HCT116 (cell line): ENCODE results near the gene PHF21B. TPM values are rescaled to one million over a fixed set of nuclear protein-coding genes. Genes with fewer than 3 reads are reported as not detected.

Experiments
- ATAC-seq: fragments of 200-7000 bp; cut with Tn5 transposase; 2 replicates; pipeline ENCODE4 v1.9.1; 2020; ENCODE audit warnings: mild to moderate bottlenecking, moderate library complexity
- BruUV-seq: library from RNA; stranded (reverse); fragments of 400-500 nt; replicated peaks from 2 replicates; lab custom pipeline; 2021; lab: Mats Ljungman, UMichigan
- CTCF ChIA-PET: fragments of 300-600 bp; sonication (Branson Sonifier 250); formaldehyde crosslinking; loops from one replicate; lab custom pipeline; 2021; ENCODE audit warnings: antibody characterized with exemption; lab: Charles Lee
- POLR2A ChIA-PET: fragments of 300-600, 350-600 bp; sonication (Branson Sonifier 250); formaldehyde crosslinking; loops from one replicate; lab custom pipeline; 2021; ENCODE audit warnings: antibody characterized with exemption; lab: Charles Lee
- RAD21 ChIA-PET, 2 experiments: fragments of 300-600 bp; sonication (Branson Sonifier 250); formaldehyde crosslinking; loops; one replicate each; lab custom pipeline; 2023; ENCODE audit warnings: low total read pairs in 2 of 2; ENCODE audit not compliant: uncharacterized antibody in 2 of 2, unreplicated experiment in 2 of 2, low non-redundant PET in 1 of 2; lab: Charles Lee
- DNase-seq: peaks from one replicate; pipeline ENCODE4 v3.0.0-alpha.2; 2010; ENCODE audit warnings: low read depth, low spot score
- H2AFZ ChIP-seq: fragments of 200-600 bp; shearing (Covaris generic), sonication (generic); 2 replicates; pipeline ENCODE4 v1.6.1; 2017; ENCODE audit warnings: low read depth, mixed run types, mixed read lengths, antibody characterized with exemption, low read length; ENCODE audit not compliant: poor library complexity, severe bottlenecking
- H3K27ac ChIP-seq: 2 replicates; pipeline ENCODE4 v1.5.1; 2012; ENCODE audit warnings: low read depth, low read length
- H3K27me3 ChIP-seq: fragments of 200-600 bp; sonication (generic); 2 replicates; pipeline ENCODE4 v1.6.1; 2016; ENCODE audit warnings: mixed run types, low read length, mixed read lengths; ENCODE audit not compliant: insufficient read depth
- H3K36me3 ChIP-seq, 2 experiments: fragments of 200-500 bp in 1 of 2; fragments of 200-600 bp in 1 of 2; sonication (Bioruptor generic) in 1 of 2; sonication (generic) in 1 of 2; 2 replicates each; pipeline versions ENCODE4 v1.5.1 to v1.6.1; 2014 to 2016; ENCODE audit warnings: low read length in 2 of 2, inconsistent platforms in 1 of 2, mixed read lengths in 1 of 2, mixed run types in 1 of 2; ENCODE audit not compliant: insufficient read depth in 2 of 2, control insufficient read depth in 1 of 2
- H3K4me1 ChIP-seq, 2 experiments: fragments of 200-600 bp in 1 of 2; sonication (generic) in 1 of 2; 2 replicates each; pipeline versions ENCODE4 v1.5.1 to v1.6.1; 2012 to 2017; ENCODE audit warnings: low read length in 2 of 2, inconsistent platforms in 1 of 2, mild to moderate bottlenecking in 1 of 2, mixed read lengths in 1 of 2, mixed run types in 1 of 2, moderate library complexity in 1 of 2; ENCODE audit not compliant: insufficient read depth in 2 of 2, control insufficient read depth in 1 of 2
- H3K4me2 ChIP-seq: fragments of 200-600 bp; sonication (generic); 2 replicates; pipeline ENCODE4 v1.6.1; 2017; ENCODE audit warnings: mixed run types, low read length, mixed read lengths
- H3K4me3 ChIP-seq, 2 experiments: fragments of 200-600 bp in 1 of 2; sonication (generic) in 1 of 2; replicated peaks in 1 of 2; 2 replicates each; pipeline ENCODE4 v1.5.1; 2011 to 2016; ENCODE audit warnings: low read length in 2 of 2, control low read depth in 1 of 2, low read depth in 1 of 2, mild to moderate bottlenecking in 1 of 2, mixed read lengths in 1 of 2, mixed run types in 1 of 2
- H3K79me2 ChIP-seq: fragments of 200-600 bp; sonication (generic); 2 replicates; pipeline ENCODE4 v1.6.1; 2017; ENCODE audit warnings: mild to moderate bottlenecking, mixed run types, low read length, moderate library complexity, mixed read lengths; ENCODE audit not compliant: insufficient read depth
- H3K9ac ChIP-seq: fragments of 200-600 bp; sonication (generic); 2 replicates; pipeline ENCODE4 v1.6.1; 2016; ENCODE audit warnings: low read length, mixed read lengths
- H3K9me2 ChIP-seq: fragments of 200-600 bp; sonication (generic), shearing (Covaris generic); 2 replicates; pipeline ENCODE4 v1.6.1; 2017; ENCODE audit warnings: mixed run types, mild to moderate bottlenecking, moderate library complexity; ENCODE audit not compliant: insufficient read depth
- H3K9me3 ChIP-seq, 2 experiments: fragments of 200-500 bp in 1 of 2; fragments of 200-600 bp in 1 of 2; sonication (Bioruptor generic) in 1 of 2; sonication (generic) in 1 of 2; 2 replicates each; pipeline ENCODE4 v1.6.1; 2014 to 2017; ENCODE audit warnings: low read length in 2 of 2, mixed read lengths in 2 of 2, inconsistent platforms in 1 of 2, low read depth in 1 of 2, mild to moderate bottlenecking in 1 of 2, mixed run types in 1 of 2, moderate library complexity in 1 of 2; ENCODE audit not compliant: control insufficient read depth in 1 of 2, insufficient read depth in 1 of 2
- H4K20me1 ChIP-seq: fragments of 200-600 bp; sonication (generic), shearing (Covaris generic); 2 replicates; pipeline ENCODE4 v1.6.1; 2017; ENCODE audit warnings: mixed run types, mild to moderate bottlenecking, moderate library complexity; ENCODE audit not compliant: insufficient read depth
- POLR2AphosphoS5 ChIP-seq: IDR thresholded peaks from 2 replicates; pipeline ENCODE4 v1.6.1; 2011; ENCODE audit warnings: mild to moderate bottlenecking, low read depth, low read length, moderate library complexity
- RAD21 ChIP-seq: IDR thresholded peaks from 2 replicates; pipeline ENCODE4 v1.6.1; 2012; ENCODE audit warnings: low read depth, mild to moderate bottlenecking
- SIN3A ChIP-seq: IDR thresholded peaks from 2 replicates; pipeline ENCODE4 v1.6.1; 2012; ENCODE audit warnings: low read depth
- ZNF274 ChIP-seq: fragments of 200-500 bp; sonication (Bioruptor generic); IDR thresholded peaks from 2 replicates; pipeline ENCODE4 v1.6.1; 2014; ENCODE audit warnings: mild to moderate bottlenecking, low read depth, low read length, inconsistent platforms
- intact Hi-C: fragments of 100-400 bp; cut with micrococcal nuclease; formaldehyde crosslinking; loops from 2 replicates; pipeline ENCODE4 v1.10.0; 2022
- total RNA-seq: library from RNA; stranded (reverse); gene quantifications from one replicate; pipeline ENCODE4 v1.2.1, GENCODE V29; 2021; ENCODE audit not compliant: unreplicated experiment
- TF ChIP-seq, protein P1 (sequence below), 3 experiments: fragments of 200-600 bp in 1 of 3; sonication (generic) in 1 of 3; IDR thresholded peaks in 2 of 3; conservative IDR thresholded peaks in 1 of 3; 2 replicates each; pipeline ENCODE4 v1.5.1; 2012 to 2017; ENCODE audit warnings: low read depth in 2 of 3, low read length in 2 of 3, antibody characterized with exemption in 1 of 3, borderline replicate concordance in 1 of 3, control low read depth in 1 of 3, mild to moderate bottlenecking in 1 of 3, mixed read lengths in 1 of 3, mixed run types in 1 of 3, moderate library complexity in 1 of 3; ENCODE audit not compliant: insufficient read depth in 1 of 3

The PHF21B gene
- total RNA-seq, 1 experiment from 2014 or later = not detected

- no peak overlapping the region for H3K4me3 ChIP-seq
- H2AFZ ChIP-seq = no peak overlapping the region
- no peaks in the 10 kb centered on the region for H3K27me3 ChIP-seq
- peaks cover 0 to 5% of the 10 kb centered on the region in 2 experiments; a peak in 2 of 4 replicates for H3K4me1 ChIP-seq
- no peak for DNase-seq
- RAD21 ChIA-PET = no interaction called here
- H4K20me1 ChIP-seq = no peaks in the 10 kb centered on the region
- H3K27ac ChIP-seq = no peak overlapping the region
- no peaks in the 10 kb centered on the region for H3K36me3 ChIP-seq
- H3K9me2 ChIP-seq = no peaks in the 10 kb centered on the region
- peak; percentile 75 for ATAC-seq
- no peaks in the 10 kb centered on the region for H3K79me2 ChIP-seq
- POLR2A ChIA-PET = no interaction called here
- intact Hi-C loops = no loop called here
- no peak overlapping the region for H3K9ac ChIP-seq
- no peaks in the 10 kb centered on the region for H3K9me3 ChIP-seq
- TF ChIP-seq, protein P1, sequence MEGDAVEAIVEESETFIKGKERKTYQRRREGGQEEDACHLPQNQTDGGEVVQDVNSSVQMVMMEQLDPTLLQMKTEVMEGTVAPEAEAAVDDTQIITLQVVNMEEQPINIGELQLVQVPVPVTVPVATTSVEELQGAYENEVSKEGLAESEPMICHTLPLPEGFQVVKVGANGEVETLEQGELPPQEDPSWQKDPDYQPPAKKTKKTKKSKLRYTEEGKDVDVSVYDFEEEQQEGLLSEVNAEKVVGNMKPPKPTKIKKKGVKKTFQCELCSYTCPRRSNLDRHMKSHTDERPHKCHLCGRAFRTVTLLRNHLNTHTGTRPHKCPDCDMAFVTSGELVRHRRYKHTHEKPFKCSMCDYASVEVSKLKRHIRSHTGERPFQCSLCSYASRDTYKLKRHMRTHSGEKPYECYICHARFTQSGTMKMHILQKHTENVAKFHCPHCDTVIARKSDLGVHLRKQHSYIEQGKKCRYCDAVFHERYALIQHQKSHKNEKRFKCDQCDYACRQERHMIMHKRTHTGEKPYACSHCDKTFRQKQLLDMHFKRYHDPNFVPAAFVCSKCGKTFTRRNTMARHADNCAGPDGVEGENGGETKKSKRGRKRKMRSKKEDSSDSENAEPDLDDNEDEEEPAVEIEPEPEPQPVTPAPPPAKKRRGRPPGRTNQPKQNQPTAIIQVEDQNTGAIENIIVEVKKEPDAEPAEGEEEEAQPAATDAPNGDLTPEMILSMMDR (IDR thresholded peaks at IDR 0.05 in 2 of 3, conservative IDR thresholded peaks at IDR 0.05 in 1 of 3; ENCODE audit: borderline replicate concordance in 1 of 3, insufficient read depth in 1 of 3, low read depth in 2 of 3, low read length in 2 of 3) = 0 out of 6 replicates have a peak, but pooled peaks of 2 of the 3 experiments have one; percentile 12 to 14
- TF ChIP-seq SIN3A (no peak), RAD21 (peak; percentile 29; the same call in 1 of the 2 replicates)
- TF ChIP-seq, all 23 proteins: peak for 2
- CTCF ChIA-PET = no interaction called here
- BruUV-seq = no TSS peak
- H3K4me2 ChIP-seq = no peak overlapping the region
These were observed 120.4 kb downstream of the PHF21B start for GRCh38 chr22:44889255-44889878.

- ChIA-PET CTCF (no interaction called here), POLR2A (no interaction called here), RAD21 (no interaction called here)
- Histone ChIP-seq H3K79me2 (no peaks in the 10 kb centered on the region), H3K36me3 (no peaks in the 10 kb centered on the region), H3K4me3 (no peak overlapping the region), H3K27me3 (no peaks in the 10 kb centered on the region), H3K27ac (no peak overlapping the region), H3K9ac (no peak overlapping the region), H3K9me3 (no peaks in the 10 kb centered on the region), H3K4me1 (peaks cover 0 to 5% of the 10 kb centered on the region in 2 experiments; a peak in 2 of 4 replicates), H2AFZ (no peak overlapping the region), H4K20me1 (no peaks in the 10 kb centered on the region), H3K9me2 (no peaks in the 10 kb centered on the region), H3K4me2 (no peak overlapping the region)
- TF ChIP-seq POLR2AphosphoS5 = no peak
- no peak for TF ChIP-seq ZNF274
- intact Hi-C loops = no loop called here
- ATAC-seq (no peak), DNase-seq (no peak)
- no TSS peak for BruUV-seq
These were observed 121.1 kb downstream of the PHF21B start for GRCh38 chr22:44888491-44889254.
